Activated T-cell treated with anti-CD3 and anti-CD28 coated beads for 1 hour (primary cell): Measurements from ENCODE around the gene FXN.
"Not testable (repeated sequence)": the region's sequence is repeated elsewhere in the genome, so short reads cannot be mapped to it uniquely, and the experiment has no call there.

Experiments
- DNase-seq: peaks from one replicate; pipeline ENCODE4 v3.0.0-alpha.2; 2020; ENCODE audit warnings: low read depth

FXN gene

DNA sequence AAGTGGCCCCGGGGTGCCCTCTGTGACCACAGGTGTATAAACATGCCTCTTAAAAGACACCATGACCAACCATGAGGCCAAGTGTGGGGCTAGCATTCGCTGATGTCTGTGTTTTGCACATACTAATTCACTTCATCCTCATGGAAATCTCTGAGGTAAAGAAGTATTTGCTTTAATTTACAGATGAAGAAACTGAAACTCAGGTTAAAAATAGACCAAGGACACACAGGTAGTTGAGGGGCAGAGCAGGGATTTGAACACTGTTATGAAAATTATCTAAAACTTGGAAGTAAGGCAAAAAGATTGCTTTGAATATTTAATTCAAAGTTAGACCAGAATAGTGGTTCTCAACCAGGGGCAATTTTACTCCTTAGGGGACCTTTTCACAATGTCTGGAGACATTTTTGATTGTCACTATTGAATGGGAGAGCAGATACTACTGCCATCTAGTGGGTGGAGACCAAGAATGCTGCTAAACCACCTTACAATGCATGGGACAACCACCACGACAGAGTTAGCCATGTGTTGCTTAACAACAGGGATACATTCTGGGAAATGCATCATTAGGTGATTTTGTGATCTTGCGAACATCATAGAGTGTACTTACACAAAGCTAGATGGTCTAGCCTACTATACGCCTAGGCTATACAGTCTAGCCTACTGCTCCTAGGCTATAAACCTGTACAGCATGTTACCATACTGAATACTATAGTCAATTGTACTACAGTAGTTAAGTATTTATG is 8.0 kb upstream of the FXN start:
- no peak for DNase-seq

DNA sequence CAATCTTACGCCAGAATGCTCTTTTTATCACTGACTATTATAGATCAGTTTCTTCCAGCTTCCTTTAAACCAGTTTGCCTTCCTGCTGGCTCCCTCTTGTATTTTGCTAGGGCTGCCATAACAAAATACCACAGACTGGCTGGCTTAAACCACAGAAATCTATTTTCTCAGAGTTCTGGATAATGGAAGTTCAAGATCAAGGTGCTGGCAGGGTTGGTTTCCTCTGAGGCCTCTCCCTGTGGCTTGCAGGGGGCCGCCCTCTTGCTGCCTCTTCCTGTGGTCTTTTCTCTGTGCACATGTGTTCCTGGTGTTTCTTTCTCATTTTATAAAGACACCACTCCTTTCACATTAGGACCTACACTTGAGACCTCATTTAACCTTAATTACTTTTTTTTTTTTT is 6.8 kb upstream of the FXN start:
- no peak for DNase-seq

DNA sequence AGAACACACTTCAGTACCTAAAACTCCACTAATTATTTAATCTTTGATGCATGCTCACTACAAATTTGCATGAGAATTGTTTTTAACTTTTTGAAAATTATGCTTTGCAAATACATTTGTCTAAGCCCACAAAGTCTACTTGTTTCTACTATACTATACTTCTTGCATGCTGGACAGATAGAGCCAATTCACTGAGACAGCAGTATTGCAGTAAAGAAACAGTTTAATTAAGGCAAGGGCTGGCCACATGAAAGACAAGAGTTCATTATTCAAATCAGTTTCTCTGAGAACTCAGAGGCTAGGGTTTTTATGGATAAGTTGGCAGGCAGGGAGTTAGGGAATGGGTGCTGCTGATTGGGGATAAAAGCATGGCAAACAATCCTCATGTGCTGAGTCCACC is 6.0 kb upstream of the FXN start:
- no peak for DNase-seq

DNA sequence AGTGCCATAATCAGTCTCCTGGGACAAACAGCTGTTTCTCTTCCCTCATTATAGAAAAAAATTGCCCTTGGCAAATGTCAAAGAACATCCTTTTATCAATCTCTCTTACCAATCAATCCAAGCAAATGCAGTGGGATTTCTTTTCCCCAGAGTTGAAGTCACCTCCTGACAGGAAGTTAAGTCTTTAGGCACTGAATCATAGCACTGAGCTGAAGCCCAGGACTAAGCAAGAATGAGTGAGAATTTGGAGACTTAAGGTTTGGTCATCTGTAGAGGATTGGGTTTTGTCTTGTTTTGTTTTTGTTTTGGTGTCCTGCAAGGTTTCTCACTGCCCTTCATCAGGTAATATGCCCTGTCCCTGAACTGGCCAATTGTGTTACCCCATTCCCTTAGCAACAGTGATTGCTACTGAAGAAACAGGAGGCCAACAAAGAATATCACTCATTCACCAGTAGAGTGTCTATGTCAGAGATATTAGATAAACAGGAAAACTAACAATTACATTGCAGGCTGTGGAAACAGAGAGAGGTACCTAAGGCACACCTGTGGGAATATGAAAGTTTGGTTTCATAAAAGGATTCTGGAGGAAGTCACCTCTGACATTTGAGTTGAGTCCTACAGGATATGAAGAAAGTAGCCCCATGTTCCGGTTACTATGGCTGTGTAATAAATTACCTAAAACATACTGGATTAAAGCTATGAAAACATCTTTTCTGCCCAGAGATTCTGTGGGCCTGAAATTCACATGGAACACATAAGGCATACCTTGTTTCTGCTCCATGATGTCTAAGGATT is 4.5 kb upstream of the FXN start:
- no peak for DNase-seq

DNA sequence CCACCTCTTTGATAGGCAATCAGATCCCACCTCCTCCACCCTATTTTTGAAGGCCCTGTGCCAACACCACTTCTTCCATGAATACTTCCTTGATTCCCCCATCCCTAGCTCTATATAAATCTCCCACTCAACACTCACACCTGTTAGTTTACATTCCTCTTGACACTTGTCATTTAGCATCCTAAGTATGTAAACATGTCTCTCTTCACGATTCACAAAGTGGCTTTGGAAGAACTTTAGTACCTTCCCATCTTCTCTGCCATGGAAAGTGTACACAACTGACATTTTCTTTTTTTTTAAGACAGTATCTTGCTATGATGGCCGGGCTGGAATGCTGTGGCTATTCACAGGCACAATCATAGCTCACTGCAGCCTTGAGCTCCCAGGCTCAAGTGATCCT is 1.5 kb upstream of the FXN start:
- DNase-seq = no peak

GRCh38 chr9:69036309-69036708 is 757 bp downstream of the FXN start:
- no peak for DNase-seq

DNA sequence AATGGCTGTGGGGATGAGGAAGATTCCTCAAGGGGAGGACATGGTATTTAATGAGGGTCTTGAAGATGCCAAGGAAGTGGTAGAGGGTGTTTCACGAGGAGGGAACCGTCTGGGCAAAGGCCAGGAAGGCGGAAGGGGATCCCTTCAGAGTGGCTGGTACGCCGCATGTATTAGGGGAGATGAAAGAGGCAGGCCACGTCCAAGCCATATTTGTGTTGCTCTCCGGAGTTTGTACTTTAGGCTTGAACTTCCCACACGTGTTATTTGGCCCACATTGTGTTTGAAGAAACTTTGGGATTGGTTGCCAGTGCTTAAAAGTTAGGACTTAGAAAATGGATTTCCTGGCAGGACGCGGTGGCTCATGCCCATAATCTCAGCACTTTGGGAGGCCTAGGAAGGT is 1.2 kb downstream of the FXN start:
- no peak for DNase-seq

DNA sequence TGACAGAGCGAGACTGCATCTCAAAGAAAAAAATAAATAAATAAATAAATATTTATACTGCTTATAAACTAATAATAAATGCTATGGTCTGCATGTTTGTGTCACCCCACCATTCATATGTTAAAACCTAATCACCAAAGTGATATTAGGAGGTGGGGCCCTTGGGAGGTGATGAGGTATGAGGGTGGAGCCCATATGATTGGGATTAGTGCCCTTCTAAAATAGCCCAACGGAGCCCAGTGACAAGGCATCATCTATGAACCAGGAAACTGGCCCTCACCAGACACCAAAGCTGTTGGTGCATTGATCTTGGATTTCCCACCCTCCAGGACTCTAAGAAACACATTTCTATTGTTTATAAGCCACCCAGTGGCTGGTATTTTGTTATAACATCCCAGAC is 5.1 kb downstream of the FXN start:
- no peak for DNase-seq

GRCh38 chr9:69044240-69045219 is 9.0 kb downstream of the FXN start:
- no peak for DNase-seq

- no peak for DNase-seq
Measured at GRCh38 chr9:69045821-69046220, 10.3 kb downstream of the FXN start.

DNA sequence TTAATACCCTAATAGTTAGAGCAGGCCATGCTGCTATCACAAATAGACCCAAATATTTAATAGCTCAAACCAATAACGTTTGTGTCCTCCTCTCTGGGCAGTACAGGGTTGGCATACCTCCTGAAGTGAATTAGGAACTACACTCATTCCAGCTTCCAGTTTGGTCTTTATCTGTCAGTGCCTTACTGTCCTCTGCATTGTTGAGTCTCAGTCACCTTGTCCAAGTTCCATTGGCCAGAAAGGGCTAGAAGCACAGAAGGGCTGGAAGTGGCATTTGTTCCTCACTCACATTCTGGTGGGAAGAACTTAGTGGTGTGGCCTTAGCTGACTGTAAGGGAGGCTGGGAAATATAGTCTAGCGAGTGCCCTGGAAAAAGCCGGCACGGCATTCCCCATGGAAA is 11.2 kb downstream of the FXN start:
- DNase-seq = no peak

GRCh38 chr9:69047371-69047770 is 11.8 kb downstream of the FXN start:
- no peak for DNase-seq

- DNase-seq = no peak
Measured at GRCh38 chr9:69049094-69049493, 13.5 kb downstream of the FXN start.

DNA sequence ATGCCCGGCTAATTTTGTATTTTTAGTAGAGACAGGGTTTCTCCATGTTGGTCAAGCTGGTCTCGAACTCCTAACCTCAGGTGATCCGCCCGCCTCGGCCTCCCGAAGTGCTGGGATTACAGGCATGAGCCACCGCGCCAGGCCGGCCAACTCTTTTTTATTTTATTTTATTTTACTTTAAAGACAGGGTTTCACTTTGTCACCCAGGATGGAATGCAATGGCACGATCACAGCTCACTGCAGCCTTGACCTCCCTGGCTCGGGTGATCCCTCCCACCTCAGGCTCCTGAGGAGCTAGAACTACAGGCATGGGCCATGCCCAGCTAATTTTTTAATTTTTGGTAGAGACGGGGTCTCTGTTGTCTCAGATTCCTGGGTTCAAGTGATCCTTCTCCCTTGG is 15.4 kb downstream of the FXN start:
- not testable (repeated sequence) for DNase-seq

GRCh38 chr9:69054989-69055388 is 19.4 kb downstream of the FXN start:
- DNase-seq = no peak

DNA sequence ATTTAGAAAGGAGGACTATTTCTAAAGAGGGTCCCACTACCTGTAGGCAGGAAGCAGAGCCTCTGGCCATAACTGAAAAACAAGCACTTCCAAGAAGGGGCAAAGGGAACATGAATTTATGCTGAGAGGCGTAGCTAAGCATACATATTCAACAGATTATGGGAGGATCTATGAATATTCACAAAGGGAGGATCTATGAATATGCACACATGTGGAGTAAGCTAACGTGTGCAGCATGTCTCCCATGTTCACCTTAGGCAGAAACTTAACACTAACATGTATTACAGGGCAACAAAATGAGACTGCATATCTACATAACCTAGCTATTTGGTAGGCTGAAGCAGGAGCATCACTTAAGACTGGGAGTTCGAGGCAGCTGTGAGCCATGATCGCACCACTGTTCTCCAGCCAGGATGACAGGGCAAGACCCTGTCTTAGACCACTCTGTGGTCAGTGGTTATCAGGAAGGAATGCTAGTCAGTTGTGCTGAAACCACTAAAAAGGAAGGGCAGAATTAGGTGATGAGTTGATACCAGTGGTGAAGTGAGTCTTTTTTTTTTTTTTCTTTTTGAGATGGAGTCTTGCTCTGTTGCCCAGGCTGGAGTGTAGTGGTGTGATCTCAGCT is 20.8 kb downstream of the FXN start:
- DNase-seq = no peak

- DNase-seq = no peak
Measured at GRCh38 chr9:69058101-69058500, 22.5 kb downstream of the FXN start.

GRCh38 chr9:69060766-69061165 is 25.2 kb downstream of the FXN start:
- no peak for DNase-seq

GRCh38 chr9:69062195-69062594 is 26.6 kb downstream of the FXN start:
- no peak for DNase-seq

DNA sequence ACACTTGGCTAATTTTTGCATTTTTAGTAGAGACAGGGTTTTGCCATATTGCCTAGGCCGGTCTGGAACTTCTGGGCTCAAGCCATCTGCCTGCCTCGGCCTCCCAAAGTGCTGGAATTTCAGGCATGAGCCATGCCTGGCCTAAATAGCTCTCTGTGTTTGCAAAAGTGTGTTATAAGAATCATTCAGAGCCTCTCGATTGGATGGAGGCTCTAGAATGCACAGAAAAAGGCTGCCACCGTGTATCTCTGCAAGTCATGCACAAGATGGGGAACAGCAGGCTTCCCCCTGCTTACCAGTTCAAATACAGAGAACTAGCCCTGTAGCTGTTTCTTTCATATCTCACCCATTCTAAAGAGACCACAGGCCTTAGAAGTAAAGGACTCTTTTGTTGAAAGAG is 28.3 kb downstream of the FXN start:
- no peak for DNase-seq

- no peak for DNase-seq
Measured at GRCh38 chr9:69065660-69066059, 30.1 kb downstream of the FXN start.

- no peak for DNase-seq
Measured at GRCh38 chr9:69066955-69067354, 31.4 kb downstream of the FXN start.
